NCI-H446 treated with DMSO at 0.1 percent for 48 hours (cell line): Measurements from ENCODE around the gene C16orf92.

Experiments used
- DNase-seq: peaks from one replicate; lab custom pipeline; 2025; lab: John Stamatoyannopoulos, UW

C16orf92 gene

DNA sequence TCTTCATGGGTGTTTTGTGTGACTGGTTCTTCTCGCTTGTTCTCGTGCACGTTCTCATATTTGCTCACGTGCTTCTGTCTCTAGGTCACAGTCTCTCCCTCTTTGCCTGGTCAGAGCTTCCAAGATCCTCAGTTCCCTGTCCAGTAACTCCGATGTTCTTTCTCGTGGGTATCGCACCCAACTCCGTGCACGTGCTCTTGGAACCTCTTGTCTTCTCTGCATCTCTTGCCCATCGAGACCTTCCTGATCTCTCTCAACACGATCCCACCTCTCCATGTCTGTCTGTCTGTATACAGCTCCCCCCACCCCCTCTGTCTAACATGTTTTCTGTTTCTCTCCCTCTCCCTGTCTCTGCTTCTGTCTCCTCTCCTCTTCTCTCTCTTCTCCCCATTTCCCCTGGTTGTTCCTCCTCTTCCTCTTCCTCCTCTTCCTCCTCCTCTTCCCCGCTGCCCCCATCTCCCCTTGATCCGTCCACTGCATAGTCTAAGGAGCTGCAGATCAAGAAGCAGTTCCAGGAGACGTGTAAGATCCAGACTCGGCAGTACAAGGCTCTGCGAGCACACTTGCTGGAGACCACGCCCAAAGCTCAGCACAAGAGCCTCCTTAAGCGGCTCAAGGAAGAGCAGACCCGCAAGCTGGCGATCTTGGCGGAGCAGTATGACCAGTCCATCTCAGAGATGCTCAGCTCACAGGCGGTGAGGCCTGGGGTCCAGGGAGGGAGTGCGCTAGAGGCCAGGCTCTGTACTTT, 33.7 kb upstream of the C16orf92 start:
- no peak for DNase-seq

DNA sequence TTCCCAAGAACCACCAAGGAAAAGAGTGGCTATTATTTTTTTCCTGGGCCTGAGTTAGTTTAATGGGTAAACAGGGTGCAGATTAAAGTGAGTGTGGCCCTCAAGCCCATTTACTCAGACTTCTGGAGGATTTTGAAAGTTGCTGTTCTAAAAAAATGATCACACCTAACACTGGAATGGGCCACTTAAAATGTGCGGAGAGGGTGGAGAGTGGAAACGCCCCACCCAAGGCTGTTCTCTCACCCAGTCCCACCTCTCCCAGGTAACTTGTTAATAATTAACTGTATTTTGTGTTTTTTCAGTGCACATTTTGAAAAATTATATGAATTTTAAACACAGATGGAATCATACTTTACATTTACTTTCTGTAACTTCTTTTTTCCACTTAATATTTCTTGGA, 33.0 kb upstream of the C16orf92 start:
- DNase-seq = no peak

DNA sequence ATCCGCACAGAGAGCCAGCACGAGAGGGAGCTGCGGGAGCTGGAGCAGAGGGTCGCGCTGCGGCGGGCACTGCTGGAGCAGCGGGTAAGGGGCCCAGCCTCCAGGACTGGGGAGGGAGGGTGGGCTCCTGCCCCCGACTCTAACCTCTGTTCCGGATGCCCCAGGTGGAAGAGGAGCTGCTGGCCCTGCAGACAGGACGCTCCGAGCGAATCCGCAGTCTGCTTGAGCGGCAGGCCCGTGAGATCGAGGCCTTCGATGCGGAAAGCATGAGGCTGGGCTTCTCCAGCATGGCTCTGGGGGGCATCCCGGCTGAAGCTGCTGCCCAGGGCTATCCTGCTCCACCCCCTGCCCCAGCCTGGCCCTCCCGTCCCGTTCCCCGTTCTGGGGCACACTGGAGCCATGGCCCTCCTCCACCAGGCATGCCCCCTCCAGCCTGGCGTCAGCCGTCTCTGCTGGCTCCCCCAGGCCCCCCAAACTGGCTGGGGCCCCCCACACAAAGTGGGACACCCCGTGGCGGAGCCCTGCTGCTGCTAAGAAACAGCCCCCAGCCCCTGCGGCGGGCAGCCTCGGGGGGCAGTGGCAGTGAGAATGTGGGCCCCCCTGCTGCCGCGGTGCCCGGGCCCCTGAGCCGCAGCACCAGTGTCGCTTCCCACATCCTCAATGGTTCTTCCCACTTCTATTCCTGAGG, 32.0 kb upstream of the C16orf92 start:
- no peak for DNase-seq

DNA sequence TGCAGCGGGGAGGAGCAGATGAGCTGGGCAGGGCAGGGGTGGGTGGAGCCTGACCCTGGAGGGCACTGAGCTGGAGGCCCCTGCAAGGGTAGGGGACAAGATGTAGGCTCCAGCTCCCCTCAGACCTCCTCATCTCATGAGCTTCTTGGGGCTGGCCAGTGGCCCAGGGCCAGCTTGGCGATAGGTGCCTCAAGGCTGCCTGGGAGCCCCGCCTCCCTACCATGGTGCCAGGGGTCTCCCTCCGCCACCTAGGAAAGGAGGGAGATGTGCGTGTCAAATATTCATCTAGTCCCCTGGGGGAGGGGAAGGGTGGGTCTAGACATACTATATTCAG, 31.5 kb upstream of the C16orf92 start:
- DNase-seq = no peak

DNA sequence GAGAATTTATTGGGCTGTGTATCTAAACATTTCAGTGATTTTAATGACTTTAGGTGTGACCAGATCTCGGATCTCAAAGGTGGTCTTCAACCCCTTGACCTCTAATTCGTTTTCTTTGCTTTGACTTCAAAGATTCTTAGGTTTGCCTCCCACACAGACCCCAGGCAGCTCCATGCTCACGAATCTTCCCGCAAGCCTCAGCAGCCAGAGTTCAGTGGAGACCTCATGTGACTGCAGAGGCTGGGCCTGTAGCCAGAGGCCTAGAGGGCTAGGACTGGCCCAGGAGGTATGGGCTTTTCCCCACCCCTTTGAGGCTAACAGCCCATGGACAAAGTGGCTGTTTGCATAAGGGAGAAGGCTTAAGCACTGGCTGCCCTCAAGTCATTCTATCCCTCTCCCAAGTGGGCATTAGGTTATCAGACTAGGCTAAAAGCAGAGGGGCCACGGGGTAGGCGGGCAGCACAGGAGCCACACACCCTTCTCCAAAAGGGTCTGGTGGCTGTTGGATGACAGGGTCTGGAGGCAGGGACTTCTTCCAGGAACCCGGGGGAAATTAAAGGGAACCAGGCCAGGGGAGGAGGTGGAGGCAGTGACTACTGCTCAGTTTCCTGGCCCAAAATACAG, 30.5 kb upstream of the C16orf92 start:
- DNase-seq = no peak

DNA sequence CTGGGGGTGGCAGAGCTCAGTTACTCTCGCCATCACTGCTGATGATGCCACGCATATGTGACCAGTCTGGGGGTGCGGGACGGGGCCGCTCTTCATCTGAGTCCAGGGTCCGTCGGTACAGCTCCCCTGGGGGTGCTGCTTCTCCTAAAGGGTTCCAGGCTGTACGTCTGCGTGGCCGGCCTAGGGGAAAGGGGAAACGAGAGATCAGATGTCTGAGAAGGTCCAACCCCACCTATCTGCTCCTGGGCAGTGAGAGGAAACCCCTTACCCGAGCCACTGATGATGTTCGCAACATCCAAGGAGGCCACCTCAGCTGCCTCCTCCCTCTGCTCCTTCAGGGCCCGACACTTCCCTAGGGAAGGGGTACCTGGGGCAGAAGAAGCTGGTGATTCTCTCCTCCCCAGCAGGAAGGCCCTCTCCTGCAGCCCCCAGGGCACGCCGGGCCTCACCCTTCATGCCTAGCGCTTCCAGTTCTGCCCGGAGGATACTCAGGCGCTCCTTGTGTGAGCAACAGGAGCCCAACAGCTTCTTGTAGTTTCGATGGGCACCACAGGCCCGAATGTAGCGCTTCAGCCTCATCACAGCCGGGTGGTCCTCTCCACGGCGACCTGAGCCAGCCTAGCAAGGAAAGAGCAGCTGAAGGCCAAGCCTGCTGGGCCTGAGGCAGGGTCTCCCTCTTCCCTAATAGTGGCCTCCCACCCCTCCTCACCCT, 29.7 kb upstream of the C16orf92 start:
- DNase-seq = no peak

DNA sequence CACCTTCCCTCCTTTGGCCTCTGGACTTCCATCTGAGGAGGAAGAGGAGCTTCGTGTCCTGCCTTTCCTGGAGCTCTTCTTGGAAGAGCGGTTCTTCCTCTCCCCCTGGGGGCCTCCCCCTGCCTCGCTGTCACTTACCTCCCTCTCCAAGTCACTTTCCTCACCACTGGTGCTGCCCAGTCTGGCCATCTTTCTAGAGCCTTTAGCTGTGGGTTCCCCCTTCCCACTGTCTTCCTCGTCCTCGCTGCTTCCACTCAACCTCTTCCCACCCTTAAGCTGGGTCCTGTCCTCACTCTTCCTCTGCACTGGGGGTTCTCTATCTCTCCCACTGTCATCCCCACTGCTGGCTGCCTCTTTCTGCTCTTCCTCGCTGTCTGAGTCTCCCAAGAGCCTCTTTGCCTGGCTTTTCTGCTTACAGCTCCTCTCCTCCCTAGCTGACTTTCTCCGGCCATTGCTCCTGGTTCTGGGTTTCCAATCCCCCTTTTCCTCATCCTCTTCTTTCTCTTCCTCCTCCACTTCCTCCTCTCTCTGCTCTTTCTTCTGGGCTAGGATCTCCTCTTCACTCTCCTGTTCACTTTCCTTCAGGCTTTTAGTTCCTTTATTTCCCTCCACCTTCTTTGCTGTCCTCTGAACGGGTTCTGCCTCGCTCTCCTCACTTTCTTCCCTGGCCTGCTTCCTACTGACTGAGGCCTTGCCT, 28.9 kb upstream of the C16orf92 start:
- DNase-seq = no peak

DNA sequence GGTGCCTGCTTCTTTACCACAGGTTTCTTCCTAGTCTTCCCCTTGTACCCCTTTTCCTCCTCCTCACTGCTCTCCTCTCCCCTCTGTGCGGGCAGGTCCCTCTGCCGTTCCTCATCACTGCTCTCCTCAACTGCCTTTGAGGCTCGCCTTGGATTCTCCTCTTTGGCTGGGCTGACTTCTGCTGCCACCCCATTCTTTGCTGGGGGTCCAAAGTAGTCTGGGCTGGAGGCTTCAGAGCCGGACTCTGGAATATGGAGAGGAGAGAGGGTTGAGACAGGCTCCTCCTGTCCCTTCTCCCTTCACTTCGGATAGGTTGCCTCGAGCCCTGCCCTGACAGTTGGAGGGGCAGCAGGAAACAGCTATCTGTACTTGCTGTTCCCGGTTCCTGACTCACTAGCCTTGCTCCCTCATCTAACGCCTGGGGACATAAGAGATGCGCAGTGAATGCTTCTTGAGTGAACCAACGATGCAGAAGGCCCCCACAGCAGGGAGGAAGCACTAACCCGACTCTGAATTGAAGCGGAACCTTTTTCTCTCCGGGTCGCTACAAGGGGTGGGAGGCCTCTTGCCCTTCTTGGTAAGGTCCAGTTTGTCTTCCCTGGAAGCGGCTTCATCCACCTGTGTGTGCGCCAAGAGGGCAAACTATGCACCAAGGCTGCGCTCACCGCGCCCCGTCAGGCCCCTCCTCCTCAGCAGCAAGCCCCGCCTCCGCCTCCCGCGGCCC, 28.2 kb upstream of the C16orf92 start:
- no peak for DNase-seq

DNA sequence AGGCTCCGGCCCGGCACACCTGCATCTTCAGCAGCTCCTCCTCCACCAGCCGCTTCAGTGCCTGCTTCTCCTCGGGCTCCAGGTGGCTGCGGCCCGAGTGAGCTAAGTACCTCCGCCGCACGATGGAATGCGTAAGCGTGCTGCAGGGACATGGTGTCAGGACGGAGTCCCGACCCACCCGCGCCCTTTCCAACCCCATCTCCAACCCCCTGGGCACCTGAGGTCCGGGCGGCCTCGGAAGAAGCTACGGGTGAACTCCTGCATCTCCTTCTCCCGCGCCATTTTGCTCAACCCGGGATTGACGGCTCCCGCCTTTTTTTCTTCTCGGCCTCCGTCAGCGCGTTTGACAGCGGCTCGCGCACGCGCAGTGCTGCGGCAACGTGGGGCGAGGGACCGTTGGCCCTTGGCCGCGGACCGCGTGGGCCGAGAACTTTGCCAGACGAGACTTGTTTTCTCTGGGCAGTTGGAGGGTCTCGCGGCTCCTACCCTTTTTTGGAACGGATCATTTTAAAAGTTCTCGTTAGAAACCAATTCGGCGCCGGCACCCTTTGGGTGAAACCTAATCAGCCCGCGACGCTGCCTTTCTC, 27.6 kb upstream of the C16orf92 start, which contains the start of gene HIRIP3:
TSS of gene HIRIP3 (minus strand) at position 294 of the 587 bp plus-strand sequence. CDS start at position 282, 12 bp downstream.
- DNase-seq = peak; percentile 76

DNA sequence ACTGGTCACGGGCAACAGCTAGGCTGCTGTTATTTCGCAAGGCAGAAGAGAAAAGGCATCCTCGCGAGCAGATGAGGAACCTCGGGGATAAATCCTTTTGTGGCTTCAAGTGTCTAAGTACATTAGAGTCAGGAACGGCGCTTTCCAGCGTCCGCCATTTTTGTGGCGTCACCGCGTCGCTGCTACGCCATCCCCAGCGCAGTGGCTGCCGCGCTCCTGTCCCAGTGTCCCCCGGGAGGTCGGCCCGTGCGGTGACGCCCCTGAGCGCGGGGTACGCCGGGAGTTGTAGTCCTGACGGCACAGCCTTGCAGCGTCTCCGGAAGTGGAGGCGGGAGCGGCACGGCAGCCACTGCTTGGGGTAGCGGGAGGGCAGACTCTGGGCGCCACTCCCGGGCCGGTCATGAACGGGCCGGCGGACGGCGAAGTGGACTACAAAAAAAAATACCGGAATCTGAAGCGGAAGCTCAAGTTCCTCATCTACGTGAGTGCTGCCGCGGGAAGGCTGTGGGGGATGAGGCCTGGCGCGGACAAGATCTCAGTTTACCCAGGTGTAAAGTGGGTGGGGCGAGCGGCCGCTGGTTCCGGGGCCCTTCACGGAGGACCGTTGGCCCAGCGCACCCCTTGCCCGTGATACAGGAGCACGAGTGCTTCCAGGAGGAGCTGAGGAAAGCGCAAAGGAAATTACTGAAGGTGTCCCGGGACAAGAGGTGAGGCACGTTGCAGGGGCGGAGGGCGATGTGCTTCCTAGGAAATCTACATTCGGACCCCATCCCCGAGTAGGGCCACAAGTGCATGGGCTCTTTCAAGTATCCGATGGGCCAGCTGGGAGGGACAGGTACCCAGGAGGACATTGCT, 26.9 kb upstream of the C16orf92 start, which contains the start of gene INO80E:
TSS of gene INO80E (plus strand) at position 331 of the 855 bp plus-strand sequence. CDS start at position 401, 70 bp downstream.
- DNase-seq = peak; percentile 92

DNA sequence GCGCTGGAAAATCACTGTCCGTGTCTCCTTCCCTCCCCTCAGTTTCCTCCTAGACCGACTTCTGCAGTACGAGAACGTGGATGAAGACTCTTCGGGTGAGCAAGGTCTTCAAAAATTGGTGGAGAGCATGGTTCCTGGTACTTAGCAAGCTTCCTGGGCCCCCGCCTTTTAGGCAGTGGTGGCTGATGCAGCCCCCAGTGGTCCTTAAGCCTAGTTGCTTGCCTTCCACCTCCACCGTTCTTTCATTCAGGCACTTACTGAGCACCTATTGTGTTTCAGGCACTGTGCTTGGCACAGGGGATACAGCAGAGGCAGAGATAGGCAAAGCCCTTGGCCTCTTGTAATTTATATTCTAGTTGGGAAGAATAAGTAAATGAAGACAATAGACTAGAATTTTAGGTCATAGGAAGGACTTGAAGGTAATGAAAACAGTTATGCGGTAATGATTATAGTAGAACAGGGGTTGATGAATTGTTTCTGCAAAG, 26.2 kb upstream of the C16orf92 start:
- DNase-seq = no peak

DNA sequence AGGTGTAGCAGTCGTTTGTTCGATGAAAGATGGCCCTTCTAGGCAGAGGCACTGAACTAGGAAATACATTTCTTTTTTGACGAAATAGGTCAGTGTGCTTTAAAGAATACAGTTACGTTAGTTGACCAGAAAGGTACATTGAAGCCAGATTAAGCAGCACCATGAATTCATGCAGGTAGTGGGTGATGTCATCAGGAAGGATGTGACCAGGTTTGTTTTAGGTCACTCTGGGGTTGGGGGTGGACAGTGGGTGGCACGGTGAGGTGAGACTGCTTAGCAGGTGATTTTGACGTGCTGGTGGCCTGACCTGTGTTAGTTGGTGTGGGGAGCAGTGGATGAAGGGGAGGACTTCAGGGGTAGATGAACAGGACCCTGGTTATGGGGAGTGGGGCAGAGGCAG, 23.4 kb upstream of the C16orf92 start:
- DNase-seq = no peak

DNA sequence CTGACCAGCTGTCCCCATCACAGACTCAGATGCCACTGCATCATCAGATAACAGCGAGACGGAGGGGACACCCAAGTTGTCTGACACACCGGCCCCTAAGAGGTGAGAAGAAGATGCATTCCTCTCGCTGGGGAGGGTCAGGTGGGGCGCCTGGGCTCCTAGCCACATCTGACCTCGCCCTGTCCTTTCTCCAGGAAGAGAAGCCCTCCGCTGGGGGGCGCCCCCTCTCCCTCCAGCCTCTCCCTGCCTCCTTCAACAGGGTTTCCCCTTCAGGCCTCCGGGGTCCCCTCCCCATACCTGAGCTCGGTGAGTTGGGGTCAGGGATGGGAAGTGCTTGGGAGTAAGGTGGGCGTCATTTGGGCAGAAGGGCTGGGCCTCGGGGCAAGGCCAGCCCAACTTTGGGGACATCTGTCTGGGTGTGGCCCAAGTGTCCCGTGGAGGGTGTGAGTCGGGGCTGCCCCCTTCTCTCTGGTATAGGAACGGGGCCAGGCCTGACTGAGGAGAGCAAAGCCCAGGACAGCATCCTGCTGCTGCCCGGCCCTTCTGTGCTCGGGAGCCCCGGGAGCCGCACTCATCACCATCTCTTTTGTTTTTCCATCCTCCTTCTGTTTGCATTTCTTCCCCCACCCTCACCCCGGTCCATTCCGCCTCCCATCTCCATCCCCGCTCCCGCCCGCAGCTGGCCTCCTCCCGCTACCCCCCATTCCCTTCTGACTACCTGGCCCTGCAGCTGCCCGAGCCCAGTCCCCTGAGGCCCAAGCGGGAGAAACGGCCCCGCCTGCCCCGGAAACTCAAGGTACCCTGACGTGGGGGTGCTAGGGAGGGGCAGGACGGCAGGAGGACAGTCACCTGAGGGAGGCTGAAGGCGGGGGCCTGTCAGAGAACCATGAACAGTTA, 22.0 kb upstream of the C16orf92 start:
- no peak for DNase-seq

DNA sequence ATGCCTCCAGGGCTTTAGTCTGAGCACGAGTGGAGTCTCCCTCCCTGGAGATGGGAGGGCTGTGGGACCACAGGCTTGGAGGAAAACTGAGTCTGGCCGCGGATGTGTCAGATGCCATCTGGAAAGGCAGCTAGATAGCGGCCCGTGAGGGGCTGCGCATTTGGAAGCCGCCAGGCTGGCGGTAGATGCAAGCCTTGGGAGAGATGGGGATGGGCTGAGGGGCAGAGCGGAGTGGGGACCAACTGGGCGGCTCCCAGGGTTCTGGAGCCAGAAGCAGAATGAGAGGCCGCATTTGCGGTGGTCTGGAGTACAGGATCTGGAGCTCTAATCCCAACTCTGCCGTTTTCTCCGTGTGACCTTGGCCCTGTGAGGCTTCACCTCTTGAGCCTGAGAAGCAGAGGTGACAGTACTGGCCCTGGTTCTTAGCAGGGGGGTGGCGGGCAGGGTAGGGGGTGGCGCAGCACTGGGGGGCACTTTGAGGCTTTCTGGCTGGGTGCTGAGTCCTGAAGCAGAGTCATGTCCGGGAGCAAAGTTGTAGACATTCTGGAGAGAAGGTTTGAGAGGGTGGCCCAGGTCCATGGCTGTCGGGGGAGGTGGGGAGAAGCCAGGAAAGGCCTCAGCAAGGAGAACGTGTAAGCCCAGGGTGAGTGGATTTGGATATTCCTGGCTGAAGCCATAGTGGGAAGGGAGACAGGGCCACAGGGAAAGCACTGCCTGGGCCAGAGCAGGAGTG, 20.2 kb upstream of the C16orf92 start:
- no peak for DNase-seq

DNA sequence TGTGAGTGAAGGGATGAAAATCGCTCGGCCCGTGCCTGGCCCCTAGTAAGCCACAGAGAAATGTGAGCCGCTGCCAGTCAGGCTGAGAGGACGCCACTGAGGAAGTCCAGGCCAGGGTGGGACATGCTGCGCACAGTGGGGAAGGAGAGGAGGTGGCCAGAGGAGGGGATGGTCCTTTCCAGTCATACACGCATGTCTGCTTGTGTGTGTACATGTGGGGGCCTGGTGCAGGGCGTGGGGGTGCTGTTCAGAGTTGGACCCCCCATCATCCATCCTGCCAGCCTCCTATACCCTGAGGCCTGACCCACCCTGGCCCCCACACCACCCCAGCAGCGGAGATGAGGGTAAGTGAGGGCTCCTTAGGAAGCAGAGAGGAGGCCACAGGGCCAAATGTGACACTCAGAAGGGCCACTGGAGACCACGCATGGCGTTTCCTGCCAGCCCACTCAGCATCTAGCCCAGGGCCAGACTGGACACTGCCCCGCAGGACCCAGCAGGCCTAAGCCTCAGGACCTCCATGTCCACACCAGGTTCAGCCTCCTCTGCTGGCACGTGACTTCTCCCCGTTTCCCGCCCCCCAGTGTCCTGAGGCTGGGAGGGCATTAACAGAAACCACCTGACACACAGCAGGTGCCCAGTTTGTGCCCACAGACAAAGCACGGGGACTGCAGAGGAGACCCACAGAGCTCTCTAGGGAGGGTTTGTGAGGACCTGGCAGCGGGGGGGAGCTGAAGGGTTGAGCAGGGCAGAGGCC, 19.2 kb upstream of the C16orf92 start:
- no peak for DNase-seq

DNA sequence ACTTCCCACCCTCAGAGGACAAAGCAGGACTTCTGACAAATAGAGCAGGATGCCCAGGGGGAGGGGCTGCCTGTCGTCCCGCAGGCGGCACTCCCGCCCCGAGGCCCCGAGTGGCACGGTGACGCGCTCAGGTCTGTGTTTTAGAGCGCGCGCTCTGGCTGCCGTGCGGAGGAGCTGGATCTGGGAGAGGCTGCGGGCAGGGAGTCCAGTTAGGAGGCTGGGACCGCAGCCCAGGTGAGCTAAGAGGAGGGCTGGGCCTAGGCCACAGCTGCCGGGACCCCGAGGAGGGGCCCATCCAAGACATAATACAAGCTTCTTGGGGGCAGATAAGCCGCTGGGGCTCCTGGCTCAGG, 18.6 kb upstream of the C16orf92 start:
- DNase-seq = no peak

DNA sequence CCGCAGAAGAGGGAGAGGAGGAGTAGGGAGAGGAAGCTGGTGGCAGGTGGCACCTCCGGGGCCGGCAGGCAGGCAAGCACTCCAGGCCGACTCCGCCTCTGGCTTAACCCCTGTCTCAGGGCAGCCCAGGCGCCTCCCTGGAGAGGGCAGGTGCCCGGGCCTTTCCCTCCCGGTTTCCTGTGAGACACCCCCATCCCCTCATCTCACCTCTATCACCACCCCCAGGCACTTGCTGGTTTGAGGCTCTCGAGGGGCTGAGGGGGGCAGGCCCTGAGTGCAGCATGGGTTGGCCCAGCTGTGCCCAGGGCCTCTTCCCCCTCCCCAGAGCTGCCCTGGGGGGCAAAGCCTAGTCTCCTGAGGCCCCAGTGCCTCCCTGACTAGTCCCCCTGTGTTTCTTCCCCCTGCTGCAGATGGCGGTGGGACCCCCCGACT, 18.2 kb upstream of the C16orf92 start:
- DNase-seq = no peak
